Suprapubic skin (tissue), 4 donors: ENCODE data around the gene CNTN4. TPM values are rescaled to one million over a fixed set of nuclear protein-coding genes. Genes with fewer than 3 reads are reported as not detected.

ENCODE experiments used
- DNase-seq, 2 donors: peaks; one replicate each; pipeline ENCODE4 v3.0.0-alpha.2; 2019; ENCODE audit warnings: low spot score in 2 of 2
- H3K27ac ChIP-seq: fragments of 200-600 bp; sonication (generic); one replicate; pipeline ENCODE4 v1.5.1; 2019
- H3K27me3 ChIP-seq: fragments of 200-600 bp; sonication (generic); one replicate; pipeline ENCODE4 v1.5.1; 2019
- H3K36me3 ChIP-seq: fragments of 200-600 bp; sonication (generic); one replicate; pipeline ENCODE4 v1.5.1; 2019
- H3K4me1 ChIP-seq: fragments of 200-600 bp; sonication (generic); one replicate; pipeline ENCODE4 v1.5.1; 2019
- H3K4me3 ChIP-seq: fragments of 200-600 bp; sonication (generic); one replicate; pipeline ENCODE4 v1.5.1; 2019; ENCODE audit warnings: mild to moderate bottlenecking
- H3K9me3 ChIP-seq: fragments of 200-600 bp; sonication (generic); one replicate; pipeline ENCODE4 v1.5.1; 2019
- EP300 ChIP-seq: sonication (generic); formaldehyde crosslinking; IDR thresholded peaks from one replicate; pipeline ENCODE4 v1.6.1; 2017; ENCODE audit warnings: antibody characterized with exemption
- POLR2A ChIP-seq, 2 donors: fragments of 450-650 bp; IDR thresholded peaks; one replicate each; pipeline ENCODE4 v1.6.1; 2017; ENCODE audit warnings: antibody characterized with exemption in 2 of 2, mild to moderate bottlenecking in 2 of 2, moderate library complexity in 2 of 2
- POLR2AphosphoS5 ChIP-seq, 3 donors: sonication (generic); formaldehyde crosslinking; IDR thresholded peaks; one replicate each; pipeline ENCODE4 v1.6.1; 2017; ENCODE audit warnings: antibody characterized with exemption in 3 of 3
- WGBS: methylation state at CpG from one replicate; pipeline ENCODE4 v1.1.5; 2018; 5-methylcytosine and 5-hydroxymethylcytosine counted together
- total RNA-seq, 4 donors: library from RNA; depleted of rRNA; stranded (reverse); fragments of >200 nt; gene quantifications; one replicate each; pipeline ENCODE4 v1.1.0, GENCODE V29; 2016
- TF ChIP-seq, protein P1 (sequence below), 2 donors: fragments of 200-600 bp in 1 of 2; fragments of 450-650 bp in 1 of 2; sonication (generic) in 1 of 2; IDR thresholded peaks; one replicate each; pipeline ENCODE4 v1.5.1; 2016 to 2019; ENCODE audit warnings: antibody characterized with exemption in 2 of 2, mild to moderate bottlenecking in 1 of 2, moderate library complexity in 1 of 2

Gene CNTN4
- total RNA-seq, 4 donors from 2014 or later: 0.60 to 8.1 (median 7.5) TPM

DNA sequence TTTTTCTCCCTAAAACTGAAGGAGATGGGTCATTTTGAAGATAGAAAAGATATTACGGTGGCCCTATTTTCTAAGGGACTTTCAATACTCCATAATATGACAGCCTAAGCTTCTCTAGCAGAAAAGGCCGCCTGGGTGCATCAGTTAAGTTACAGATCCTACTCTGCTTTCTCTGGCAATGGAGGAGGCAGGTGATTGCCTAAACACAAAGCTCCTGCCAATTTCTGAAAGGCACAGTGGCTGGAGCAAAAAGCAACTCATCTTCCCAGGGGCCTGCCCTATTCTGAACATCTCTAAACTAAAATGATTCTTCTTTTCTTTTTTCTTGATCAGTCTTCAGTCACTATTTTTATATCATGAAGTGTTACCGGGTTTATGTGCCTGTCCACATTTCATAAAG, 276.7 kb downstream of the CNTN4 start:
- TF ChIP-seq POLR2AphosphoS5 (IDR thresholded peaks at IDR 0.05) (no peak), POLR2A (IDR thresholded peaks at IDR 0.05) (no peak), EP300 (no peak)
- TF ChIP-seq, protein P1, sequence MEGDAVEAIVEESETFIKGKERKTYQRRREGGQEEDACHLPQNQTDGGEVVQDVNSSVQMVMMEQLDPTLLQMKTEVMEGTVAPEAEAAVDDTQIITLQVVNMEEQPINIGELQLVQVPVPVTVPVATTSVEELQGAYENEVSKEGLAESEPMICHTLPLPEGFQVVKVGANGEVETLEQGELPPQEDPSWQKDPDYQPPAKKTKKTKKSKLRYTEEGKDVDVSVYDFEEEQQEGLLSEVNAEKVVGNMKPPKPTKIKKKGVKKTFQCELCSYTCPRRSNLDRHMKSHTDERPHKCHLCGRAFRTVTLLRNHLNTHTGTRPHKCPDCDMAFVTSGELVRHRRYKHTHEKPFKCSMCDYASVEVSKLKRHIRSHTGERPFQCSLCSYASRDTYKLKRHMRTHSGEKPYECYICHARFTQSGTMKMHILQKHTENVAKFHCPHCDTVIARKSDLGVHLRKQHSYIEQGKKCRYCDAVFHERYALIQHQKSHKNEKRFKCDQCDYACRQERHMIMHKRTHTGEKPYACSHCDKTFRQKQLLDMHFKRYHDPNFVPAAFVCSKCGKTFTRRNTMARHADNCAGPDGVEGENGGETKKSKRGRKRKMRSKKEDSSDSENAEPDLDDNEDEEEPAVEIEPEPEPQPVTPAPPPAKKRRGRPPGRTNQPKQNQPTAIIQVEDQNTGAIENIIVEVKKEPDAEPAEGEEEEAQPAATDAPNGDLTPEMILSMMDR (IDR thresholded peaks at IDR 0.05): no peak
- no peaks in the 10 kb centered on the region for H3K9me3 ChIP-seq
- WGBS: 72% methylated on average over 3 of the region's 3 CpGs
- H3K36me3 ChIP-seq: no peaks in the 10 kb centered on the region
- no peak overlapping the region for H3K27ac ChIP-seq
- no peaks in the 10 kb centered on the region for H3K27me3 ChIP-seq
- H3K4me1 ChIP-seq: no peaks in the 10 kb centered on the region
- no peak overlapping the region for H3K4me3 ChIP-seq
- DNase-seq: no peak

DNA sequence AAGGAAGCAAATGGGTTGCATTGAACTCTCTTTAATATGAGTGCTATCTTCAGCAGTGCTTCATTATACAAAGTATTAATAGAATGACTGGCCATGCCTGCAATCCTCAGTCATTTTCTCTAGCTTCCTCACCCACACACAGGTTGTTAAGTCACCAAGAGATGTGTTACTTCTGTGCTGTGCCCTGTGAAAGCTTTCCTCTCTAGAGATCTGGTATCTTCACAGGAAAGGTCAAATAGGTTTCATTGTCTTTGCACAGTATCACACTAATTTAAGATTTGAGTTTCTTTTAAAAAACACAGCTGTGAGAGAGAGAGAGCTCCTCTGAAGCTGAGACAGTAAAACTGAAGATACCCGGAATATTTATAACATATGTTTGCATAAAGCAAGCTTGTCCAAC, 278.6 kb downstream of the CNTN4 start:
- Histone ChIP-seq H3K36me3 (no peaks in the 10 kb centered on the region), H3K27me3 (no peaks in the 10 kb centered on the region), H3K9me3 (no peaks in the 10 kb centered on the region), H3K4me3 (no peak overlapping the region), H3K4me1 (no peaks in the 10 kb centered on the region), H3K27ac (no peak overlapping the region)
- TF ChIP-seq EP300 (no peak), POLR2AphosphoS5 (IDR thresholded peaks at IDR 0.05) (no peak), POLR2A (IDR thresholded peaks at IDR 0.05) (no peak)
- TF ChIP-seq, protein P1 (IDR thresholded peaks at IDR 0.05): no peak
- DNase-seq: no peak
- WGBS: 26% methylated on average over 1 of the region's 1 CpG

DNA sequence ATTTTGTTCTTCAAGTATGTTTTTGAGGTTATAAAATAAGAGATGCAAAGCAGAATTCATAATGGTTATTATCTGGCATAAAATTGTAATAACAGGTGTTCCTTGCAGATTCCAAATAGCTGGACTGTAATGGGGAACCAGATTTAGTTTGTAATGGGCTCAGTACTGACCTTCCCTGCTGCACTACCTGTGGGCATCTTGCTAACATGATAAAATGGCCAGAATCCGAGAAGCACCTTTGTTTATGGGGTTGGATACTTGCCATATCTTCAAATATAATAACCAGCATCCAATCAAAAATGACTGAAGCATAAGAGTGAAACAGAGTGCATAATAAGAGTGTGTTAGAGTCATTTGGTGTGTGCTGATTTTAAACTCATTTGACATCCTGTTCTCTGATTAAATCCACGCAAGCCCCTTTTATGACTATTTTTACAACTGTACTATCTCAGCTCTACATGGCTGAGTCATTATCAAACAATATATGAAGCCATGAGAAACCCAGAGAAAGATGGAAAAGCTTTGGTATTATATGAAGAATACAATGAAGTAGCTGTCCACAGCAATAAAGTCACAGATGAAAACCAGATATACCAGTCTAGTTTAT, 292.4 kb downstream of the CNTN4 start:
- no peaks in the 10 kb centered on the region for H3K9me3 ChIP-seq
- WGBS: 58% methylated on average over 2 of the region's 2 CpGs

DNA sequence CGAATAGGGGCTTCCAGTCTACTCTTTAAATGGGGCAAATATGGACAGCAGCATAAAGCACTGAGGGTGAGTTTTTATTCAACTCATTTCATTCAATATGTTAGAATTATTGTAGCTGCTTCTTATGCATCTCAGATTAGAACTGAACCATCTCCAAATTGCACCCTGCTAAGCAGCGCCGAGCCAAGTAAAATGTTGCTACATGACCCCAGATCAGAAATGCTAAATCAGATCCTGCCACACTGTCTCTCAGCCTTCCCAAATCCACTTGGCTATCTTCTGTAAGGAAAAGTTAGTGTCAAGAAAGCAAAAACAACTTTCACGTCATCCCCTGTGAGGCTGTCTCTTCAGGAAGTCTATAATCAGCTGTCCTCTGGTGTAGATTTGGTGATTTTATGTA, 293.2 kb downstream of the CNTN4 start:
- H3K9me3 ChIP-seq: no peaks in the 10 kb centered on the region
- no peak overlapping the region for H3K4me3 ChIP-seq
- TF ChIP-seq EP300: no peak
- DNase-seq: no peak
- H3K27ac ChIP-seq: no peak overlapping the region
- 82% methylated on average over 4 of the region's 4 CpGs for WGBS
- no peaks in the 10 kb centered on the region for H3K27me3 ChIP-seq
- no peaks in the 10 kb centered on the region for H3K36me3 ChIP-seq
- H3K4me1 ChIP-seq: no peaks in the 10 kb centered on the region

More for the DNA sequence above, 292.4 kb downstream of the CNTN4 start:
- H3K36me3 ChIP-seq: no peaks in the 10 kb centered on the region
- H3K27me3 ChIP-seq: no peaks in the 10 kb centered on the region
- H3K27ac ChIP-seq: no peak overlapping the region
- H3K4me1 ChIP-seq: no peaks in the 10 kb centered on the region
- no peak overlapping the region for H3K4me3 ChIP-seq
- TF ChIP-seq, protein P1 (IDR thresholded peaks at IDR 0.05): no peak
- TF ChIP-seq POLR2AphosphoS5 (IDR thresholded peaks at IDR 0.05): no peak
- no peak for DNase-seq

DNA sequence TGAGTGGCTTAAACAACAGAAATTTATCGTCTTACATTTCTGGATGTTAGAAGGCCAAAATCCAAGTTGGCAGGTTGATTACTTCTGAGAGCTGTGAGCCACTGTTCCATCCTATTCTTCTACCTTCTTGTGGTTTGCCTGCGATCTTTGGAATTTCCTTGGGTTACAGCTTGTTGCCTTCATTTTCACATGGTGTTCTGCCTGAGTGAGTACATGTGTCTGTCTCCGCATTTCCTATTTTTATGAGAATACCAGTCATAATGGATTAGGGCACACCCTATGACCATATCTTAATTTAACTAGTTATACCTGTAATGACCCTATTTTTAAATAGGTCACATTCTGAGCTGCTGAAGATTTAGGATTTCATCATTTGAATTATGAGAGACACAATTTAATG, 294.3 kb downstream of the CNTN4 start:
- Histone ChIP-seq H3K36me3 (no peaks in the 10 kb centered on the region), H3K4me1 (no peaks in the 10 kb centered on the region), H3K27me3 (no peaks in the 10 kb centered on the region), H3K27ac (no peak overlapping the region), H3K4me3 (no peak overlapping the region), H3K9me3 (no peaks in the 10 kb centered on the region)
- TF ChIP-seq EP300 (no peak), POLR2AphosphoS5 (IDR thresholded peaks at IDR 0.05) (no peak), POLR2A (IDR thresholded peaks at IDR 0.05) (no peak)
- TF ChIP-seq, protein P1 (IDR thresholded peaks at IDR 0.05): no peak
- 88% methylated on average over 3 of the region's 3 CpGs for WGBS
- no peak for DNase-seq

DNA sequence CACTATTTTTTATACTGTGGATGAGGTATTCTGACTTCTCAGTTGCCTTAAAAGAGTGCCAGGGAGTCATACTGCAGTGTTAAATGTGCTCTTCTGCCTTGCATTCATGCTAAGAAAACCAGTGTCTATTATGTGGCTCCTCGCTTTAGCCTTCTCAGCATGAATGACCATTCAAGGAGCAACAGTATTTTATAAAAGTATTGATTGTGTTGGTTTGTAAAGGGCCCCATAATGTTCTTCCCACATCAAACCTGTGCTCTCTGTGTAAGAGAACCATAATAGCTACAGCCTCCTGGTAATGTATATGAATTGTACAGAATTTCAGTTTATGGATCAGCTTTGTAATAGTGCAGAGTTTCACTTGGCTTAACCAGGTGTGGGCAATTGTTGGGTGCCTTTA, 316.4 kb downstream of the CNTN4 start:
- no peaks in the 10 kb centered on the region for H3K9me3 ChIP-seq
- no peaks in the 10 kb centered on the region for H3K4me1 ChIP-seq
- 86% methylated on average over 1 of the region's 1 CpG for WGBS
- H3K27me3 ChIP-seq: no peaks in the 10 kb centered on the region
- no peak overlapping the region for H3K4me3 ChIP-seq
- no peaks in the 10 kb centered on the region for H3K36me3 ChIP-seq
- H3K27ac ChIP-seq: no peak overlapping the region
- no peak for DNase-seq
- no peak for TF ChIP-seq EP300
- no peak for TF ChIP-seq POLR2A (IDR thresholded peaks at IDR 0.05)
- TF ChIP-seq POLR2AphosphoS5 (IDR thresholded peaks at IDR 0.05): no peak
- TF ChIP-seq, protein P1 (IDR thresholded peaks at IDR 0.05): no peak
